ENCODE measurements around the gene C17orf67. TPM values are rescaled to one million over a fixed set of nuclear protein-coding genes. Genes with fewer than 3 reads are reported as not detected.

Gene C17orf67
- total RNA-seq, 1 experiment from 2014 or later: 1.0 TPM

DNA sequence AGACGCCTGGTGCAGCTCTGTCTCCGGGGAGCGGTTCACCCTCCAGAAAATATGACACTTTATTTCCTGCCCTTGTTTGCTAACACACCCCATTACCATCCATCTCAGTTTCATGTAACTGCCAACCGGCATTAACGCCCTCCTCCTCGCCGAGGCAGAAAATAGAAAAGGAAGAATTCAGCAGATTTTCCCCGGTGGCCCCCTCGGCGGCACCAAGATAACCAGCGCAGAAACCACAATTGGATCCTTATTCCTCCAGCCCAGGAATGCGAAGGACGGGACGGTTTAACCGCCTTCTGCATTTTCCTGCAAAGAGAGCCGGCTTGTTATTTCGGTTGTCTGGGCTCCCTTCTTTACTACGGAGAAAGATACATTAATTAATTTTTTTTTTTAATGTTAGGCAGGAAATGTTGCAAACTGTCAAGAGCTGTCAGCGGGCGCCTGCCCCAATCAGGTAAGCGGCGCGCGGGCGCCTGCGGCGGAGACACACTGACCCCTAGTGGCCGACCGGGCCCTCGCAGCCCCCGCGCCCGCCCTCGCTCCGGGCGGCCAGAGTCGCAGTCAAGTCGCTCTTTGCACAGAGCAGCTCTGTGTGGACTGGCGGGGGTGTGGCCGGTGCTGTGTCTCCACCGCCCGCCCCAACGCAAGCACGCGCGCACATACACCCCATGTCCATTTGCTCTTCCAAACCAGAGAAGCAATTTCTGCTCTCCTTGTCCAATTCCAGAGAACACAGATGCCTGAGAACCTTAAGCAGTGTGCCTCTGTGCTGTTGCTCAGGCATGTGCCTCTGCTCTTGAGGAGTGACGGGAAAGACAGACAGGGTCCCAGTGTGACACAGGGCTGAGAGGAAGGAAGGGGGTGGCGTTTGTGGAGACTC is 53.6 kb downstream of the C17orf67 start:
- H2BK15ac ChIP-seq (ENCODE audit: low read depth, low read length): no peak overlapping the region
- no peak overlapping the region for H3K56ac ChIP-seq (ENCODE audit: insufficient read length, low read depth, low read length)
- H3K79me1 ChIP-seq (ENCODE audit: insufficient read depth, low read depth, low read length, poor library complexity, severe bottlenecking): no peaks in the 10 kb centered on the region
- no peak overlapping the region for H2AFZ ChIP-seq (ENCODE audit: low read length)
- no peak overlapping the region for H3K18ac ChIP-seq (ENCODE audit: insufficient read length, low read depth, low read length)
- H3K9me3 Mint-ChIP-seq: no peaks in the 10 kb centered on the region; a peak in 1 of 5 replicates
- H2BK12ac ChIP-seq (ENCODE audit: insufficient read length, low read depth, low read length): no peak overlapping the region
- TF ChIP-seq, protein P1, sequence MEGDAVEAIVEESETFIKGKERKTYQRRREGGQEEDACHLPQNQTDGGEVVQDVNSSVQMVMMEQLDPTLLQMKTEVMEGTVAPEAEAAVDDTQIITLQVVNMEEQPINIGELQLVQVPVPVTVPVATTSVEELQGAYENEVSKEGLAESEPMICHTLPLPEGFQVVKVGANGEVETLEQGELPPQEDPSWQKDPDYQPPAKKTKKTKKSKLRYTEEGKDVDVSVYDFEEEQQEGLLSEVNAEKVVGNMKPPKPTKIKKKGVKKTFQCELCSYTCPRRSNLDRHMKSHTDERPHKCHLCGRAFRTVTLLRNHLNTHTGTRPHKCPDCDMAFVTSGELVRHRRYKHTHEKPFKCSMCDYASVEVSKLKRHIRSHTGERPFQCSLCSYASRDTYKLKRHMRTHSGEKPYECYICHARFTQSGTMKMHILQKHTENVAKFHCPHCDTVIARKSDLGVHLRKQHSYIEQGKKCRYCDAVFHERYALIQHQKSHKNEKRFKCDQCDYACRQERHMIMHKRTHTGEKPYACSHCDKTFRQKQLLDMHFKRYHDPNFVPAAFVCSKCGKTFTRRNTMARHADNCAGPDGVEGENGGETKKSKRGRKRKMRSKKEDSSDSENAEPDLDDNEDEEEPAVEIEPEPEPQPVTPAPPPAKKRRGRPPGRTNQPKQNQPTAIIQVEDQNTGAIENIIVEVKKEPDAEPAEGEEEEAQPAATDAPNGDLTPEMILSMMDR (conservative IDR thresholded peaks at IDR 0.05): peak; percentile 100
- no peak overlapping the region for H4K91ac ChIP-seq (ENCODE audit: insufficient read length, low read depth, low read length)
- H2BK20ac ChIP-seq (ENCODE audit: low read depth, low read length, poor library complexity, severe bottlenecking): no peak overlapping the region
- peaks cover 2% of the 10 kb centered on the region for H4K20me1 ChIP-seq (ENCODE audit: control insufficient read depth, insufficient read depth, insufficient read length)
- no peak overlapping the region for H3K9ac ChIP-seq (ENCODE audit: extremely low read depth, insufficient read length, low read length)
- H3K36me3 Mint-ChIP-seq (ENCODE audit: insufficient read depth in 1 of 3, low read depth in 3 of 3): no peaks in the 10 kb centered on the region
- H3K4ac ChIP-seq (ENCODE audit: low read depth, low read length): no peak overlapping the region
- no peak overlapping the region for H3K14ac ChIP-seq (ENCODE audit: insufficient read depth, low read length)
- no peak overlapping the region for H3K23ac ChIP-seq (ENCODE audit: insufficient read length, low read depth, low read length)
- no peak overlapping the region for H3K27ac Mint-ChIP-seq
- WGBS (ENCODE audit: extremely low coverage, insufficient read length, low lambda C conversion rate): no CpG with 5 or more reads among the region's 48 CpGs
- no peak overlapping the region for H3T11ph ChIP-seq (ENCODE audit: low read length)
- H3K9me3 ChIP-seq (ENCODE audit: control insufficient read depth, low read depth, low read length): no peaks in the 10 kb centered on the region
- H3K4me3 Mint-ChIP-seq: peak overlapping the region; percentile 30 to 68
- no peaks in the 10 kb centered on the region for H3K4me1 ChIP-seq (ENCODE audit: insufficient read depth, low read length)
- H3K27ac ChIP-seq (ENCODE audit: insufficient read length, low read depth, low read length): no peak overlapping the region
- peak overlapping the region; percentile 20 for H3K4me2 ChIP-seq (ENCODE audit: insufficient read depth, insufficient read length, low read length)
- H3K4me1 Mint-ChIP-seq: peaks cover 11 to 14% of the 10 kb centered on the region in 2 experiments
- H3K27me3 Mint-ChIP-seq (ENCODE audit: low read depth): peaks cover 52% of the 10 kb centered on the region
- no peaks in the 10 kb centered on the region for H3K23me2 ChIP-seq (ENCODE audit: insufficient read length, low read depth, low read length, poor library complexity, severe bottlenecking)
- H3K79me2 ChIP-seq (ENCODE audit: insufficient read depth, low read length): no peaks in the 10 kb centered on the region
- no peaks in the 10 kb centered on the region; the same call in 1 of the 2 replicates for H3K27me3 ChIP-seq (ENCODE audit: insufficient read depth, low read length)
- no peak overlapping the region for H2BK120ac ChIP-seq (ENCODE audit: low read depth, low read length, poor library complexity, severe bottlenecking)
- H2BK5ac ChIP-seq (ENCODE audit: insufficient read length, low read length): no peak overlapping the region
- no peak overlapping the region for H2AK5ac ChIP-seq (ENCODE audit: insufficient read length, low read length)
- DNase-seq: peak; percentile 90
- H4K5ac ChIP-seq (ENCODE audit: insufficient read length, low read depth, low read length): no peak overlapping the region
- no peak overlapping the region for H4K8ac ChIP-seq (replicated peaks; ENCODE audit: insufficient read length, low read depth, low read length)

All from H9 (cell line).